ENCODE data around the gene OR8G1.

Gene OR8G1

DNA sequence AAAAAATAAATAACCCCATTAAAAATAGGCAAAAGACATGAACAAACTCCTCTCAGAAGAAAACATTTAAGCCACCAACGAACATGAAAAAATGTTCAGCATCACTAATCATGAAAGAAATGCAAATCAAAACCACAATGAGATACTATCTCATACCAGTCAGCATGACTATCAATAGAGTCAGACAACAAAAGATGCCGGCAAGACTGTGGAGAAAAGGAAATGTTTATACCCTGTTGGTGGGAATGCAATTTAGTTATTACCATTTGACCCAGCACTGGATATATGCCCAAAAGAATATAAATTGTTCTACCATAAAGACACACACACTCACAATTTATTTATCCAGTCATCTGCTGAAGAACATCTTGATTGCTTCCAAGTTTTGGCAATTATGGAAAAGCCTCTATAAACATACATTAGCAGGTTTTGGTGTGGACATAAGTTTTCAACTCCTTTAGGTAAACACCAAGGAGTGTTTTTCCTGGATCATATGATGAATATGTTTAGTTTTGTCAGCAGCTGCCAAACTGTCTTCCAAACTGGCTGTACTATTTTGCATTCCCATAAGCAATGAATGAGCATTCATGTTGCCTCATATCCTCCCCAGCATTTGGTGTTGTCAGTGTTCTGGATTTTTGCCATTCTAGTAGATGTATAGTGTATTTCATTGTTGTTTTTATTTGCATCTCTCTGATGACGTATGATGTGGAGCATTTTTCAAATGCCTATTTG, 44.9 kb downstream of the OR8G1 start:
- TF ChIP-seq, protein P1, sequence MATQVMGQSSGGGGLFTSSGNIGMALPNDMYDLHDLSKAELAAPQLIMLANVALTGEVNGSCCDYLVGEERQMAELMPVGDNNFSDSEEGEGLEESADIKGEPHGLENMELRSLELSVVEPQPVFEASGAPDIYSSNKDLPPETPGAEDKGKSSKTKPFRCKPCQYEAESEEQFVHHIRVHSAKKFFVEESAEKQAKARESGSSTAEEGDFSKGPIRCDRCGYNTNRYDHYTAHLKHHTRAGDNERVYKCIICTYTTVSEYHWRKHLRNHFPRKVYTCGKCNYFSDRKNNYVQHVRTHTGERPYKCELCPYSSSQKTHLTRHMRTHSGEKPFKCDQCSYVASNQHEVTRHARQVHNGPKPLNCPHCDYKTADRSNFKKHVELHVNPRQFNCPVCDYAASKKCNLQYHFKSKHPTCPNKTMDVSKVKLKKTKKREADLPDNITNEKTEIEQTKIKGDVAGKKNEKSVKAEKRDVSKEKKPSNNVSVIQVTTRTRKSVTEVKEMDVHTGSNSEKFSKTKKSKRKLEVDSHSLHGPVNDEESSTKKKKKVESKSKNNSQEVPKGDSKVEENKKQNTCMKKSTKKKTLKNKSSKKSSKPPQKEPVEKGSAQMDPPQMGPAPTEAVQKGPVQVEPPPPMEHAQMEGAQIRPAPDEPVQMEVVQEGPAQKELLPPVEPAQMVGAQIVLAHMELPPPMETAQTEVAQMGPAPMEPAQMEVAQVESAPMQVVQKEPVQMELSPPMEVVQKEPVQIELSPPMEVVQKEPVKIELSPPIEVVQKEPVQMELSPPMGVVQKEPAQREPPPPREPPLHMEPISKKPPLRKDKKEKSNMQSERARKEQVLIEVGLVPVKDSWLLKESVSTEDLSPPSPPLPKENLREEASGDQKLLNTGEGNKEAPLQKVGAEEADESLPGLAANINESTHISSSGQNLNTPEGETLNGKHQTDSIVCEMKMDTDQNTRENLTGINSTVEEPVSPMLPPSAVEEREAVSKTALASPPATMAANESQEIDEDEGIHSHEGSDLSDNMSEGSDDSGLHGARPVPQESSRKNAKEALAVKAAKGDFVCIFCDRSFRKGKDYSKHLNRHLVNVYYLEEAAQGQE (IDR thresholded peaks at IDR 0.05; ENCODE audit: low read depth): no peak
- TF ChIP-seq TAF1 (IDR thresholded peaks at IDR 0.05; ENCODE audit: low read depth) (no peak), CEBPB (IDR thresholded peaks at IDR 0.05) (no peak)

DNA sequence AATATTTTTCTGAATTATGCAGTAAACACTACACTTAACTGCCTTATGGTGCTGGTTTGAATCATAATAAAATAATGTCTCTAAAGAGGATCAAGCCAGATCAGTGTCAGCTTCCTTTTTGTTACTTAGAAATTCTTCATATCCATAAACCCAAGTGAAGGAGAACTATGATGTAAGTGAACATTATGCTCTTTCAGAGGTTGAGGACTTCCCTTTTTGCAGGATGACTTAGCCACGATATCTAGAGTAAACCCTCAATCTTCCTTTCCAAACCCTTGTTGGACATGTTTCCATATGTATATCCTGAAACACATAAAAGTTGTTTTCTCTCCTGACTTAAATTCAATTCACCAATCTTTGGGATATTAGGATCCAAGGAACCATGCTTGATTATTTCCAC, 53.8 kb downstream of the OR8G1 start:
- TF ChIP-seq FOXM1 (IDR thresholded peaks at IDR 0.05; ENCODE audit: borderline replicate concordance, low read depth): no peak
- no peak for TF ChIP-seq YY1 (IDR thresholded peaks at IDR 0.05; ENCODE audit: low read depth)
- TF ChIP-seq, protein P1 (IDR thresholded peaks at IDR 0.05; ENCODE audit: low read depth): no peak
- TF ChIP-seq EP300 (IDR thresholded peaks at IDR 0.05; ENCODE audit: borderline replicate concordance): no peak
- TF ChIP-seq NFIC (IDR thresholded peaks at IDR 0.05): no peak
- TF ChIP-seq TEAD4 (IDR thresholded peaks at IDR 0.05): no peak
- TF ChIP-seq, protein P2, sequence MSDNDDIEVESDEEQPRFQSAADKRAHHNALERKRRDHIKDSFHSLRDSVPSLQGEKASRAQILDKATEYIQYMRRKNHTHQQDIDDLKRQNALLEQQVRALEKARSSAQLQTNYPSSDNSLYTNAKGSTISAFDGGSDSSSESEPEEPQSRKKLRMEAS (IDR thresholded peaks at IDR 0.05): no peak

DNA sequence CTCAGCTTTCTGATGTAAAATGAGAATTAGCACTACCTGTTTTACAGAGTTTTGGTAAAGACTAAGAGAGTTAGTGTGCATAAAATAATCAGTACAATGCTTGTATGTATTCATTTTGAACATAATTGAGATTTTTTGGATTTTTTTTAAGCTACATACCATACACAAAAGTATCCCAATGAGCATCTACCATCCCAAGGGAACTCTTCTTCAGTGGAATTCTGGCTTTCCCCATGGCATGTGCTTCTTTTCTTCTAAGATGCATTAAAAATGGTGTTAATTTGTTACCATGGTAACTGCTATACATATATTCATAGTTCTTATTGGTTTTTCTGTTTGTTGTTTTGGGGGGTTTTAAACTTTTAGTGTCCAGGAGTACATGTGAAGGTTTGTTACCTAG, 55.1 kb downstream of the OR8G1 start:
- no peak for TF ChIP-seq TCF12 (IDR thresholded peaks at IDR 0.05; ENCODE audit: low read depth)
- TF ChIP-seq RAD21 (IDR thresholded peaks at IDR 0.05; ENCODE audit: low read depth): no peak
- TF ChIP-seq EP300 (IDR thresholded peaks at IDR 0.05; ENCODE audit: borderline replicate concordance): no peak
- TF ChIP-seq CEBPB (IDR thresholded peaks at IDR 0.05): no peak
- no peak for TF ChIP-seq ZBTB7A (IDR thresholded peaks at IDR 0.05; ENCODE audit: low read depth)
- TF ChIP-seq EGR1 (IDR thresholded peaks at IDR 0.05): no peak
- TF ChIP-seq, protein P3, sequence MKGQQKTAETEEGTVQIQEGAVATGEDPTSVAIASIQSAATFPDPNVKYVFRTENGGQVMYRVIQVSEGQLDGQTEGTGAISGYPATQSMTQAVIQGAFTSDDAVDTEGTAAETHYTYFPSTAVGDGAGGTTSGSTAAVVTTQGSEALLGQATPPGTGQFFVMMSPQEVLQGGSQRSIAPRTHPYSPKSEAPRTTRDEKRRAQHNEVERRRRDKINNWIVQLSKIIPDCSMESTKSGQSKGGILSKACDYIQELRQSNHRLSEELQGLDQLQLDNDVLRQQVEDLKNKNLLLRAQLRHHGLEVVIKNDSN (IDR thresholded peaks at IDR 0.05): no peak
- TF ChIP-seq CREB1 (IDR thresholded peaks at IDR 0.05; ENCODE audit: low read depth): no peak
- TF ChIP-seq NFIC (IDR thresholded peaks at IDR 0.05): no peak
- TF ChIP-seq, protein P1 (IDR thresholded peaks at IDR 0.05; ENCODE audit: low read depth): no peak
- TF ChIP-seq FOXM1 (IDR thresholded peaks at IDR 0.05; ENCODE audit: borderline replicate concordance, low read depth): no peak
- no peak for TF ChIP-seq TAF1 (IDR thresholded peaks at IDR 0.05; ENCODE audit: low read depth)
- no peak for TF ChIP-seq YY1 (IDR thresholded peaks at IDR 0.05; ENCODE audit: low read depth)
- TF ChIP-seq TEAD4 (IDR thresholded peaks at IDR 0.05): no peak

DNA sequence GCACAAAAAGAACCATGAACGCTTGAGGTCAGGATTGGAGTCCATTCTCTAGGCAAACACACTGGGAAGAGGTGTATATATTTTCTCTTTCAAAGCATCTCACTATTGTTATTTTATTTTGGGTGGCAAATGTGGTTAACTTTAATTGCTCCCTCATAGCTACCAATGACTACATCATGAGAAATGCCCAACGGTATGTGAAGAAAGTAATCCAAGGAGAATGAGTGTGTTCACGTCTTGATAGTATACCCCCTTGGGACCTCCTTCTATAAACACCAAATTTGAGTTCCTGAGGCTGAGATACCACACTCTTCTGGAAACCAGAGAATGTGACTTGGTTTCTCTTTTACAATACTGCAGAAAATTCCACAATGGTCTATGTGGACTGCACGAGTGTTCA, 57.0 kb downstream of the OR8G1 start:
- no peak for TF ChIP-seq NFIC (IDR thresholded peaks at IDR 0.05)
- TF ChIP-seq CEBPB (IDR thresholded peaks at IDR 0.05): no peak
- no peak for TF ChIP-seq EGR1 (IDR thresholded peaks at IDR 0.05)
- no peak for TF ChIP-seq ZBTB7A (IDR thresholded peaks at IDR 0.05; ENCODE audit: low read depth)
- TF ChIP-seq YY1 (IDR thresholded peaks at IDR 0.05; ENCODE audit: low read depth): no peak
- TF ChIP-seq CREB1 (IDR thresholded peaks at IDR 0.05; ENCODE audit: low read depth): no peak
- TF ChIP-seq, protein P1 (IDR thresholded peaks at IDR 0.05; ENCODE audit: low read depth): no peak
- TF ChIP-seq TEAD4 (IDR thresholded peaks at IDR 0.05): no peak
- no peak for TF ChIP-seq FOXM1 (IDR thresholded peaks at IDR 0.05; ENCODE audit: borderline replicate concordance, low read depth)
- TF ChIP-seq, protein P2 (IDR thresholded peaks at IDR 0.05): no peak
- no peak for TF ChIP-seq TAF1 (IDR thresholded peaks at IDR 0.05; ENCODE audit: low read depth)
- no peak for TF ChIP-seq TCF12 (IDR thresholded peaks at IDR 0.05; ENCODE audit: low read depth)
- TF ChIP-seq EP300 (IDR thresholded peaks at IDR 0.05; ENCODE audit: borderline replicate concordance): no peak
- TF ChIP-seq RAD21 (IDR thresholded peaks at IDR 0.05; ENCODE audit: low read depth): no peak
- TF ChIP-seq, protein P3 (IDR thresholded peaks at IDR 0.05): no peak

All from Ishikawa (cell line).